Right lung (tissue), 10 donors: ENCODE measurements around the gene ASB2. TPM values are rescaled to one million over a fixed set of nuclear protein-coding genes. Genes with fewer than 3 reads are reported as not detected.

ENCODE experiments used
- DNase-seq, 2 donors: peaks; one replicate each; pipeline ENCODE4 v3.0.0-alpha.2; 2013
- long read RNA-seq, 8 donors: transcript quantifications; one replicate each; lab custom pipeline, GENCODE V29; 2026
- polyA plus RNA-seq, 5 donors: library from polyadenylated mRNA; unstranded; fragments of 120-200 nt; gene quantifications; one replicate each; pipeline versions ENCODE4 v1.2.1 to v1.2.3, GENCODE V29; 2013; ENCODE audit warnings: inconsistent platforms in 1 of 5, low replicate concordance in 1 of 5; ENCODE audit not compliant: insufficient read length in 5 of 5, insufficient read depth in 1 of 5

The ASB2 gene, protein sequence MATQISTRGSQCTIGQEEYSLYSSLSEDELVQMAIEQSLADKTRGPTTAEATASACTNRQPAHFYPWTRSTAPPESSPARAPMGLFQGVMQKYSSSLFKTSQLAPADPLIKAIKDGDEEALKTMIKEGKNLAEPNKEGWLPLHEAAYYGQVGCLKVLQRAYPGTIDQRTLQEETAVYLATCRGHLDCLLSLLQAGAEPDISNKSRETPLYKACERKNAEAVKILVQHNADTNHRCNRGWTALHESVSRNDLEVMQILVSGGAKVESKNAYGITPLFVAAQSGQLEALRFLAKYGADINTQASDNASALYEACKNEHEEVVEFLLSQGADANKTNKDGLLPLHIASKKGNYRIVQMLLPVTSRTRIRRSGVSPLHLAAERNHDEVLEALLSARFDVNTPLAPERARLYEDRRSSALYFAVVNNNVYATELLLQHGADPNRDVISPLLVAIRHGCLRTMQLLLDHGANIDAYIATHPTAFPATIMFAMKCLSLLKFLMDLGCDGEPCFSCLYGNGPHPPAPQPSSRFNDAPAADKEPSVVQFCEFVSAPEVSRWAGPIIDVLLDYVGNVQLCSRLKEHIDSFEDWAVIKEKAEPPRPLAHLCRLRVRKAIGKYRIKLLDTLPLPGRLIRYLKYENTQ
- polyA plus RNA-seq, result 1 to 10 TPM in 4 of 5 donors, under 1 TPM in 1; 0.43 to 2.9 (median 1.4) TPM
- long read RNA-seq, donor 1, result 0 reads
- long read RNA-seq, donor 2, result 0 reads
- long read RNA-seq, donor 3, result 0 reads
- long read RNA-seq, donor 4, partial matches to known transcripts, result 0 of 1 reads
- long read RNA-seq, donor 4, other reads (novel, unspliced or antisense), result 0 of 1 reads
- long read RNA-seq, donor 5, result 0 reads
- long read RNA-seq, donor 6, result 0 reads
- long read RNA-seq, donor 7, result 0 reads
- long read RNA-seq, donor 8, result 0 reads

DNA sequence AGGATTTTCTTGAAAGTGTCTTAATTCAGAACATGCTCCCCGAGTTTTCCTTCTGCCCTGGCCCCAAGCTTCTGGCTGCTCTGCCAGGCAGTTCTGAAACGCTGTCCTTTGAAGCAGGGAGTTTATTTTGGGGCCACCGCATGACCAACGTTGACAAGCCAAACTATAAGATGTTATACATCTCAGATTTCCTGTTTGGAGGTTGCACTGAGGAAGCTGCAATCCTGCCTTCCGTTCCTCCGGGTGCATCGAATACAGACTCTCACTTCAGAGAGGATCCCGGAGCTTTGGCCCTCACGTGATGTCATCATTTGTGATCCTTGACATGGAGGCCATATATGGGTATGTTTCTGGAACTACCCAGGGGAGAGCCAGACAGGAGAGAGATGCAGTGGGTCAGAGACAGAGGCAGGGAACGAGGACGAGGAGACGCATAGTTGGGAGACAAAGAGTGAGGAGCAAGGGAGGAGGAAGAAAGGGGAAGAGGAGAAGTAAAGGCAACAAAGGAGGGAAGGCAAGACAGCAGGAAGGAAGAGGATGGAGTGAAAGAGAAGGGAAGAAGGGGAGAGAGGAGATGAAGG is at the start of gene ASB2:
Gene ASB2 (minus strand): TSS at position 94 of the 581 bp plus-strand sequence. CDS start 12,031 bp downstream, outside the sequence.
- no peak for DNase-seq

DNA sequence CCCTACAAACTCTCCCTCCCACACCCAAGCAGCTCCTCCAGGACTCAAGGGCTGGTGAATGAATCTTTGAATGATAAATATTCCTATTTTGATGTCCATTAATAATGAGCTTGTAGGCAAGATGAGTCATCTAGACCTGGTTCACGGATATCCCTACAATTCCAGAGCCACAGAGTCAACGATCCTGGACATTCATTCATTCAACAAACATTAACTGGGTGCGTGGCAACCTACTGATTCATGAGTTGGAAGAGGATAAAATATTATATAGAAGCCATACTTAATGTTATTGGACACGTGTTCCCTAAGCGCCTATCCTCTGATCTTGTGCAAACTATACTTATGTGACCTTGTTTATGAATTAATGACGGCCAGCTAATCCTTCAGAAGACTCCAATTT is 49.4 kb upstream of the ASB2 start:
- DNase-seq, result no peak

DNA sequence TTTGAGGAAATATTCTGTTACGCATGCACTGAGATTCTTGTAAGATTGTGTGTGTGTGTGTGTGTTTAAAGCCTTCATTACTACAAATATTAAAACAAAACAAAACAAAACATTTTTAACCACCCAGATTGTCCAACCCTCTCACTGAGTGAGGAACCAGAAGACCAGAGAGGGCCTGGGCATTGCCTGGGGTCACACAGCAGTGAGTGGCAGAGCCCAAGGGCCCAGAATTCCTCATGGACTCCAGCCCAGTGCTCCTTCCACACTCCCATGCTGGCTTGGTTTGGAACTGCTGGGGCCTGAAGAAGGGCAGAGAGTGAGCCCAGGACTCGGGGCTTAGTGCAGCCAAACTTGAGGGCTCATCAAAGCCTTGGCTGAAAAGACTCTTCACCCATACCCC is 48.2 kb upstream of the ASB2 start:
- DNase-seq, result no peak

DNA sequence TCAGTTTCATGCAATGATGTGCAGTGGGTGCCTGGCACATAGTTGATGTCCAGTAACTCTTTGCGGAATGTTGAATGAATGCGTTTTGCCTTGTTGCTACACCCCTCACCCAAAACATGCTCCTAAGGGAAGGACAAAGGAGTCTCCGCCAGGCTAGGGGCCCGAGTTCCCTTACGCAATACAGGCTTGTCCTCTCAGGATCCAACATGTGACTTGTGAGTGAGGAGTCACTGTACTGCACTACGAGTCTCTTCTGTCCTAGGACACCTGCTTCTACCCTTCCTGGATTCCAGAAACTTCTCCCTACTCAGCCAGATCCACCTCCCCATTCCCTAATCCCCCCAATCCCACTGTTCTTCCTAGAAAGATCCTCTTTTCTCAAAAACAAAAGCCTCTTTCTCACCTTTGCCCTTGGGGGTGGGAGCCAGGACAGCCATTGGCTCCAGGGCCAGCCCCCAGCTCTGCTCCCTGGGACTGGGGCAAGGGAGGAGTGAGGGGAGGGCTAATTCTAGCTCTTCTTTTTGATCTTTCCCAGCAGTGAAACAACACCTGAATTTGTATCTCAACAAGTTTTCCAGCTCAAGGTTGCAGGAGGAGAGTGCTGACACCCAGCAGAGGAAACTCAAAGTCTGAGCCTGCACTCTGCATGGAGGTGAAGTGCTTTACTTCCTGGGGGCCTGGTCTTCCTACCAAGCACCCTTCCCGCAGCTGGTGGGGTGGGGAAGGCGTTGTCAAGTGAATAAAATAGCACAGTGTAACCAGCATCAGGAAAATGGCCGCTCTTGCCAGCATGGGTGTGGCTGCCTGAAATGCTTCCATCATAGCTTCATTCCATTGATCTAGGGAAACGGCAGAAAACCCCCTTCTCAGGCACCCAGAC is 46.4 kb upstream of the ASB2 start:
- no peak for DNase-seq

DNA sequence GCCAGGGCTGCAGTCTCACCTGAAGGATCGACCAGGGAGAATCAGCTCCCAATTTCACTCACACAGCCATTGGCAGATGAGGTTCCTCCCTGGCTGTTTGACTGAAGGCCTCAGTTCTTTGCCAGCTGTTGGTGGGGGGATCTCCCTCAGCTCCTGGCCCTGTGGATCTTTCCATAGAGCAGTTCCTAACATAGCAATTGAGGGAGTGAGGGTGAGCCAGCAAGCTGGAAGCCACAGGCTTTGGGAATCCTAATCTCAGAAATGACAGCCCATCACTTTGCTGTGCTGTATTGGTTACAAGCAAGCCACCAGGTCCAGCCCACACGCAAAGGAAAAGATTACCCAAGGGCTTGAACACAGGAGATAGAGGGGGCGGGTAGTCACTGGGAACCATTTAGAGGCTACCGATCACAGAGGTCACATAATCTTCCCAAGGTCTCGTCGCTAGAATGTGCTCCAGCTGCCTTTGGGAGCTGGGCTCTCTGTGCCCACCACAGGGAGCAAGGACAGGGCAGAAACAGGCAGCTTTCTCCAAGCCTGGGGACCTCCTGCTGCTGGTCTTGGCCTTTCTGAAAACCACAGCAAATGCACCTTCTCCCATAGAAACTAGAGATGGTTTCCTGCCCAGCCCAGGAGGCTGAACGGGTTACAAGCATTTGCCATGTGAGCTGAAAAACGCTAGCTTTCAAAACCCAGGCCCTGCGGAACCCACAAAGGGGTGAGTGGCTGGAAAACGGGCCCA is 45.2 kb upstream of the ASB2 start:
- no peak for DNase-seq

DNA sequence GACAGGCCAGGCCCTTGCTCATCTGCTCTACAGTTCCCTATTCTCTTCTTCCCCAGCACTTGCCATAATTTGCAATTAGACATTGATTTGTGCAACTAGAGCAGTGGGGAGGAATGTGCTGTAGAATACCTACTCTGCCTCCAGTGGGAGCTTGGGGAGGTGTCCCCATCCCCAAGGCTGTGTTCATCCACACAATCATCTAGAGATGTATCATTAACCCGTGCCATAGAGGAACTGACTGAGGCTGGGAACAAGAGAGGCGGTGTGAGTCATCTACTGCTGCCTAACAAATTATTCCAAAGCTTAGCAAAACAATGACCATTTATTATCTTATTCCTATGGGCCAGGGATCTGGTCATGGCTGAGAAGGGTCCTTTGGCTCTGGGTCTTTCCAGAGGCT is 44.6 kb upstream of the ASB2 start:
- no peak for DNase-seq

DNA sequence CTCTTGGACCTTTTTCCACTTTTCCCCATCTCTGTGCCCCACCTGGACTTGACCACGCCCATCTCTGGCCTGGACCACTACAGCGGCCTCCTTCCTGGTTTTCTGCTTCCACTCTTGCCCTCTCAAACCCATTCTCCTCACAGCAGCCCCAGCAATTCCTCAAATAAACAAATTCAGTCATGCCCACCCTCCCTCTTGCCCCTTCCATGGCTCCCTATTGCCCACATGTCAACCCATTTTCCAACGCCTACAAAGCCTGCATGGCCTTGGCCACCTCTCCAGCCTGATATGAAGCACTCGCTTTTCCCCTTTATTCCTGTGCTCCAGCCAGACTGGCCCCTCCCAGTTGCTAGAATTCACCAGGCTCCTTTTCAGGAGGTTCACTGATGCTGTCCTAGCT is 43.9 kb upstream of the ASB2 start:
- DNase-seq, result no peak

DNA sequence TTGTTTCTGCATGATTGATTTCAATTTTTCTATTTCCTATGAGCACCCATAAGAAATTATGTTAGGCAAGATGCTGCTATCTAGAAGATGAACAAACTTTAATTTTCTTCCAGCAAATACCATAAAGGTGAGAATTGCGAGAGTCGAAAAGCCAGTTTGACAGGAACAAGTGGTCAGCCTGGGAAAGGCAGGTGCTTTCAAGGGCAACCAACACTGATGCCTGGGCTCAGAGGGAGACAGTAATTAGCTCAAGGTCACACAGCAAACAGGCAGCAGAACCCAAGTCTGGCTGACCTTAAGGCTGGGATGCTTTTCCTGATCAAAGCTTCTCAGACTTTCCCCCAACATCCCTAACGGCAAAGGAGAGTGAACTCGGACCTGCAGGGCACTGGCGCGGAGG is 43.0 kb upstream of the ASB2 start:
- DNase-seq, result no peak

DNA sequence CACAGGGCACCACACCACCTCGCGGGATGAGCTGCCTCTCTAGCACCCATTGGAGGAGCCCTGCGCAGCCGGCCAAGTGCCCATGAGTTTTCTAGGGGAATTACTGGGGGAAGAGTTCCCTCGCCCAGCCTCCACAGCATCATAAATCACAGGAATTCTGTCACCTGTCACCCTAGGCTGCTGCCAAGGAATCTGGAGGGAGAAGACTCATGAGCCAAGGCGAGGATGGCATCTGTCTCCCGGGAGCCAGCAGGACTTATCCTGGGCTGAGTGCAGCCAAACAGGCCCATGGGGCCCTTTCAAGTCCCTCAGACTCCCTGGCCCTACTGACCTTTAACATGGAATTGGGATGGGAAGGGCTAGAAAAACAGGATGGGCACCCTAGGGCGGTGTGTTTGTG is 41.9 kb upstream of the ASB2 start:
- no peak for DNase-seq

DNA sequence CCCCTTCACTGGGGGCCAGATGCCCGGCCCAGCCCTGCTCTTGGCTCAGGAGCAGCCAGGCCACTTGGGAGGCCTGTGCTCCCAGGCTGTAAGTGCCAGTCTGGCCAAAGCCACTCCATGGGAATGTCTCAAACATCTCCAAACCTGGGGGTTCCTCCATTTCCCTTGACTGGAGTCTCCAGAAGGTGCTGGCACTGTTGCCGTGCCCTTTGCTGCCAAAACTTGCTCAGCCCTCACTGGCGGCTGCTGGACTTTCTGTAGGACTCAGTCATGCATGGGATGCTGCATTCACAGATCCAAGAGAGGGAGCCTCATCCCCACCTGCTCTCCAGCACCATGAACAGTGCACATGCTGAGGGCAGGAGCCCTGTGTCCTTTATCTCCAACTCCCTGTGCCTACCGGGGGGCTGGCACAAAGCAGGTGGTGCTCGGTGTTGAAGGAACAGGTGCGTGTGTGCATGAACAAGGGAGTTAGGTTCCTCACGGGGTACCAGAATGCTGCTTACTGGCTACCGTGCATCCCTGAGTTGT is 40.1 kb upstream of the ASB2 start:
- no peak for DNase-seq

DNA sequence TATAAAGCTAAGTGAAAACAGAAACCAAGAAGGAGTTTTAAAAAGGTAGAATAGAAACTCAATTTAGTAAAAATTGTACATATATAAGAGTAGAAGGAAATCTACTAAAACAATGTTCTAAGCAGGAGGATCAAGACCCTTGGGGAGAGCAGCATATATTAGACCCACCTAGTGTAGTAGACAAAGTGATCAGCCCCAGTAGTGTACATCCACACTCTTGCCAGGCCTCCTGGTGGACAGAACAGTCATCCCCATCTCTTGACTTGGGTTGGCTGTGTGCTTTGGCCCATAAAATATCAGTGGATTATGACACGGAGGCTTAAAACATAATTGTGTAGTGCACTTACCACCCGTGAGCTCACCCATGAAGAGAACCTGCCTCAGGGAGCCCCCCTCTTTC is 38.9 kb upstream of the ASB2 start:
- DNase-seq, result no peak

DNA sequence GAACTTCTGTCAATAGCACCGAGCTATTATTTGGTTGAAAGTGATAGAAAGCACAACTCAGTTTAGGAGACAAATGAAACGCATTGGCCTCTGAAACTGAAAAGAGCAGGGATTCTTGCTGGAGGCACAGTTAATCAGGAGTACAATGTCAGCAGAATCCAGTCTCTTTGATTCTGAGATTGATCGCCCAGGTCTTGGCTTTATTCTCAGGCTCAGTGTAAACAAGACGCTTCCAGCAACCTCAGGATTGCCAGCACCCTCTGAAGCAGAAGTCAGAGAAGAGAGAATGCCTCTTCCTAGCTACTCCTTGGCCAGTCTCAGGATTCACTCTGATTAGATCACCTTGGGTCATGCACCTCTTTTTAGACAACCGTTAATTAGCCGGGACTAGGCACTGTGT is 38.0 kb upstream of the ASB2 start:
- no peak for DNase-seq

DNA sequence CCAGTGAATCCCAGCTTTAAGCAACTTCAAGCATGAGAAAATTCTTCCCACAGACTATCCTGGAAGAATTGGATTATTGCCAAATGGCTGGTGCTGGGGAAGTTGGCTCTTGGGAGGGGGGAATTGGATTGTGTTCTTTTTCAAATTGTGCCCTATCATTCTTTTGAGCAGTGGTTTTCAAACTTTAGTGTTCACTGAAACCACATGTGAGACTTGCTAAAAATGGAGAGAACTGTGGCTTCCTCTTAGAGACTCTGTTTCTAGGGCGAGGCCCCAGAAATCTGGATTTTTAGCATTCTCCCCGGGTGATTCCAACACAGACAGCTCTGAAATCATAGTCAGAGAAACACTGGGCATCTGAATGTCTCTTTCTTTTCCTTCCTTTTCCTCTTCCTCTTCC is 35.4 kb upstream of the ASB2 start:
- DNase-seq, result no peak

DNA sequence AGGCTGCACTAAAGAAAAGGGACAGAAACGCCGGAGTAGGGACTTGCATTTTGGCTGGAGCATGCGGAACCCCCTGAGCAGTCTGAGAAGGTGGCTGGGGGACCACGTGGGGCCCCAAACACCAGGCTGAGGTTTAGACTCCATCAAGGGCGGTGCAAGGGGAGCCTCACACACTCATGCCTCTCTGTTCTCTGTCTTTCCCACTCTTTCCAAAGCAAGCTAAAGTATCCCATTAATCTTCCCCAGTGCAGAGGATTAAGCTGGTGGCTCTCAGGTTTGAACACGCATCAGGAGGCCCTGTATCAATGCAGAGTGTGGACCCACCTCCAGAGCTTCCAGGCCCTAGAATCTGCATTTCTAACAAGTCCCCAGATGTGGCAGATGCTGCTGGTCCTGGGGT is 34.3 kb upstream of the ASB2 start:
- DNase-seq, result no peak

DNA sequence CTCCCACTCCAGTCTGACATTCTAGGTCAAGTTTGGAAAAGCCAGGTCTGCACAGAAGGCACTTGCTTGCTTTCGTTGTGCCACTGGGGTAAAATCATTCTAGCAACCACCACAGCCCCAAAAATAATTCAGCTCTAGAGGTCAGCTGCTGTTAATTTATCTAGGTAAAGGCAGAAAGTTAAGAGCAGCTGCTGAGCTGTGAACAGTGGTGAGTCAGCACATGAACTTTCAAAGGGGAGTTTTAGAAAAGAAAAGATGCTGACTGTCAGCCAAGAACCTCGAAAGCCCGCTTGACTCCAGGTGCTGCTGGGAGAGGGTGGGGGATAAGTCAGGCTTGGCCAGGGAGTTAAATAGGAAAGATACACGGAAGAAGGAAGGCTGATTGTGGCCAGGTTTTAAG is 33.4 kb upstream of the ASB2 start:
- no peak for DNase-seq

DNA sequence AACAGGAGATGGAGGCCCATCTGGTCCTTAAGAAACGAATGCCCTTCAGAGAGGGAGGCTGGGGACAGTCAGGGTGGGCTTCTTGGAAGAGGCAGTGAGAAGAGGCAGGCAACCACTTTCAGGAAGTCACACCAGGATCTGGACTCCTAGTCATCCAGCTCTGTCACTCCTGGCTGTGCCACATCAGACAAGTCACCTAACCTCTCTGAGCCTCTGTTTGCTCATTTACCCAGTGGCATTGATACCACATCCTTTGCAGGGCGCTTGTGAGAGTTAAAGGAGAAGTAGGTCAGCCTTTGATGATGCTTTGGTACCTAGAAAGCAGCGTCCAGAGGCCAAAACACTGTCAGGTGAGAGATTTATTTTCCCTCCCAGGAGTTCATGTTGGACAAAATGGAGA is 31.9 kb upstream of the ASB2 start:
- no peak for DNase-seq

DNA sequence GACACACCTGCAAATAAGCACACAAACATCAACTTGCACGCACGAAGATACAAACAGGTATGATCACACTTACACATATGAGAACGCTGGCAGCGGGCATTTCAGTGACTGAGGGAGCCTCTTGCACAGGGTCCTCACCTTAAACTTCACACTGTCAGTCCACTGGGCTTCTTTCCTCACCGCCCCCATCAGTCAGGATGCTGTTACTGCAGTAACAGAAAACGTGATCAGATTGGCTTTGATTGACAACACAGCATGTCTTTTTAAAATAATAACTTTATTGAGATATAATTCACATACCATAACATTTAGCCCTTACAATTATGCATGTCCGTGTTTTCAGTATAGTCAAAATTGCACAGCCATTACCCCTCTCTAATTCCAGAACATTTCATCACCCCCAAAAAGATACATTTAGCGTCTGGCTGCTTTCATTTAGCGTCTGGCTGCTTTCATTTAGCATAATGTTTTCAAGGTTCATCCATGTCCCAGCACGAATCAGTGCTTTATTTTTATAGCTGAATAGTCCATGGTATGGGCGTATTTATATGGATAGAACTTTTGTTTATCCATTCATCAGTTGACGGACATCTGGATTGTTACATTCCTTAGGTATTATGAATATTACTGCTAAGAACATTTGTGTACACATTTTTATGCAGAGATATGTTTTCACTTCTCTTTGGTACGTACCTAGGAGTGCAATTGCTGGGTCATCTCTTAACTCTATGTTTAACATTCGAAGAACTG is 29.1 kb upstream of the ASB2 start:
- no peak for DNase-seq

DNA sequence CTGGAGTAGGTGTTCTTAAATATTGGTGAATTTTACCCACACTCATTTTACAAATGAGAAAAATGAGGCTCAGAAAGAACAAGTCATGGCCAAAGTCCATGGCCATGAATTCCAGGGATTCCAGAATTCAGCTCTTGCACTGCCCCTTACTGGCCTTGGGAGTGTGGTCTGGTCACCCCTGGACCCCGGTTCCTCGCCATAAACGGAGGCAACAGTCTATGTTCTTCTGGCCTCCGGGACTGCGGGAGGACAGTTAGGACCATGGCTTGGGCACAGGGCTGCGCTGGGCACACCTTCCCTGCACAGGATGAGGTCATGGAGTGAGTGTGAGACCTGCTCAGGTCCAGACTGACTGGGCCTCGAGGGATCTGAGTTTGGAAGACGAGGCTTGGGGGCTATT is 27.6 kb upstream of the ASB2 start:
- DNase-seq, result no peak

DNA sequence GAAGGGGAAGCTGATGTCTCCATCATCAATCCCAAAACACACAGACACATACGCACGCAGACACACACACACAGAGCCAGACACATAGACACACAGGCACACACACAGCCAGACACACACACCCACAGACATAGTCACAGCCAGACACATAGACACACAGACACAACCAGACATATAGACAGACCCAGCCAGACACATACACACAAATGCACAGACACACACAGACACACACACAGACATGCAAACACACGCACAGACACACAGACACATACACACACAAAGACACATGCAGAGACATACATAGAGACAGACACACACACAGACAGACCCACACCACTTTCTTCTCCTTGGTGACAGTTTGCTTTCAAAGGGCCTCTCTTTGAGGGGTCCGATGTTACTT is 27.0 kb upstream of the ASB2 start:
- DNase-seq, result no peak
